GM19043 (cell line): Measurements from ENCODE around the gene OR2B2.

ENCODE experiments used
- ATAC-seq: cut with Tn5 transposase; IDR thresholded peaks from one replicate; pipeline ENCODE4 v1.9.1; 2021; ENCODE audit warnings: low read depth; ENCODE audit not compliant: unreplicated experiment

The OR2B2 gene

DNA sequence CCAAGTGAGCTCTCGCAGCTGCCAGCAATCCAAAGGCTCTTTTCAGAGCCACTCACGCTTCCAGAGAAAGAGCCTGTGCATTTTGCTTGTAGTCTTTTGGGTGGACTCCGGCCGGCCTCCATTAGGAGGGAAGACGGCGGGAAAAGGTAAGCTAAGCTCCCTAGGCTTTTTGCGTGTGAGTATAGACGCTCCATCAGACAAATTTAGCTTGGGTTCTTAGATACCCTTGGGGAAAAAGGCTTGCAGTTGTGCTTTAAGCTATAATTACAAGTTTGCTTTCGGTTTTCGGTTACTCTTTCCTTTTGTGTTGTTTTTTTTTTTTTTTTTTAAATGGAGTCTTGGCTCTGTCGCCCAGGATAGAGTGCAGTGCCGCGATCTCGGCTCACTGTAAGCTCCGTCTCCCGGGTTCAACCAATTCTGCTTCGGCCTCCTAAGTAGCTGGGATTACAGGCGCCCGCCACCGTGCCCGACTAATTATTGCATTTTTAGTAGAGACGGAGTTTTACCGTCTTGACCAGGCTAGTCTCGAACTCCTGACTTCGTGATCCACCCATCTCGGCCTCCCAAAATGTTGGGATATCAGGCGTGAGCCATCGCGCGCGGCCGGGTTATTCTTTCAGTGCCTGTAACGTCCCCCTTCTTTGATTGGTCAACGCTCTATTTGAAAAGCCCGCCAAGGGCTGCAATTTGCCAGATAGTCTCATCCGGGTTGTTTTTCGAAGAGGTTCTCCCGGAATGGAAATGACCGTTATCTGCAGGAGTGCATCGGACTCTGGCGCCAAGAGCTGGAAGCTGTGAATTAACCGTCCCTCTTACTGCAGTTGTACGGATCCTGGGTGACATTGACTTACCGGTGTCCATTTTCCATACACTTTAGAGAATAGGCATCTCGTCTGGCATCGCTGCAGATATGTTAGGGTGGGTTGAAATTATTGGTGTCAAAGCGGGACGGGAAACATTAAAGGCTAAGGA lies 18.1 kb downstream of the OR2B2 start:
- no peak for ATAC-seq

DNA sequence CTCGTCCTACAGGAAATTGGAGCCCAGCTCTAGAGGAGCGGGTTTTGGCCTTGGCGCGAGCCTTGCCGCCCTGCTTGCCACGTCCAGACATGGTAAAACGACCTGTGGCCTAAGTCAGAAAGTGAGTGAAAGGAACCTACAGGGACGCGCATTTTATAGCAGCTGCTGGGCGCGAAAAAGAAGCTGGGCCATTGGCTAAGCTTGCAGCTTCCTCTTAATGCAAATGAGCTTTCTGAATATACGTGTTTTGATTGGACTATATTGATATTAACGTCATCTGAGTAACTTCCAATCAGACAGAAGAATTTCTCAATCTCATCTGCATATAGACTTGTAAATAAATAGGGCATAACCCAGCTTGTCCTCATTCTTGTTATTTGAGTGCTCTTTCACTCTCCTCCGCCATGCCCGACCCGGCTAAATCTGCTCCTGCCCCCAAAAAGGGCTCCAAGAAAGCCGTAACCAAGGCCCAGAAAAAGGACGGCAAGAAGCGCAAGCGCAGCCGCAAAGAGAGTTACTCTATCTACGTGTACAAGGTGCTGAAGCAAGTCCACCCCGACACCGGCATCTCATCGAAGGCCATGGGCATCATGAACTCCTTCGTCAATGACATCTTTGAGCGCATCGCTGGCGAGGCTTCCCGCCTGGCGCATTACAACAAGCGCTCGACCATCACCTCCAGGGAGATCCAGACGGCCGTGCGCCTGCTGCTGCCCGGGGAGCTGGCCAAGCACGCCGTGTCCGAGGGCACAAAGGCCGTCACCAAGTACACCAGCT lies 18.9 kb downstream of the OR2B2 start:
- peak; percentile 39 for ATAC-seq

DNA sequence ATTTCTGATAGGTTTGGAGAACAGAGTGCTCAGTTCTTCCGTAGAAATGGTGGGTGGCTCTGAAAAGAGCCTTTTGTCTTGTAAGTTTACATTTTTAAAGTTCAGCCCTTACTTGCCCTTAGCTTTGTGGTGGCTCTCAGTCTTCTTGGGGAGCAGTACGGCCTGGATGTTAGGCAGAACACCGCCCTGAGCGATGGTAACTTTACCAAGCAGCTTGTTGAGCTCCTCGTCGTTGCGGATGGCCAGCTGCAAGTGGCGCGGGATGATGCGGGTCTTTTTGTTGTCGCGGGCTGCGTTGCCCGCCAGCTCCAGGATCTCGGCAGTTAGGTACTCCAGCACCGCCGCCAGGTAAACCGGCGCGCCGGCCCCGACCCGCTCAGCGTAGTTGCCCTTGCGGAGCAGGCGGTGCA lies 19.5 kb downstream of the OR2B2 start:
- no peak for ATAC-seq

DNA sequence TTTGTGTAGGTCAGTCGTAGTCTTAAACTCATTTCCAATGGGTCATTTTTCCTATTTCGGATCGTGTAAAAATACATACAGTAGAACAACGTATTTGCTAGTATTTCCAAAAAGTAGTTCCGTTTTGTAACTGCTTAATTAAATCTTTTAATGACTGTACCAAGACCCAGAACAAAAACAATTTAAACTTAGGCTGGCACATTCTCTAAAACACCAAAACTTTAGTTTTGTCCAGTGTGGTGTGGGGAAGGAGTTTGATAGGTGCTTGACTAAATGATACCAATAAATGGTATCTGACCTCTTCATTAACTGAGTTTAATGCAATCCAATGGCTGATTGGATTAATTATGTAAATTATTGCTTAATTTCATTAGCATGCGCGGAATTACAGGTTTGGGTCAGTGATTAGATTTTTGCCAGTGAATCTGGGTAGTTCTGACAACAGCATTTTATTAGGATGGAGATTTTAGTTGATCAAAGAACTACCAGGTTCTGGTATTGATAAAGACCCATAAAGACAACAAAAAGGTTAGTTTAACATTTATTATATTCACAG lies 20.8 kb downstream of the OR2B2 start:
- ATAC-seq = no peak

DNA sequence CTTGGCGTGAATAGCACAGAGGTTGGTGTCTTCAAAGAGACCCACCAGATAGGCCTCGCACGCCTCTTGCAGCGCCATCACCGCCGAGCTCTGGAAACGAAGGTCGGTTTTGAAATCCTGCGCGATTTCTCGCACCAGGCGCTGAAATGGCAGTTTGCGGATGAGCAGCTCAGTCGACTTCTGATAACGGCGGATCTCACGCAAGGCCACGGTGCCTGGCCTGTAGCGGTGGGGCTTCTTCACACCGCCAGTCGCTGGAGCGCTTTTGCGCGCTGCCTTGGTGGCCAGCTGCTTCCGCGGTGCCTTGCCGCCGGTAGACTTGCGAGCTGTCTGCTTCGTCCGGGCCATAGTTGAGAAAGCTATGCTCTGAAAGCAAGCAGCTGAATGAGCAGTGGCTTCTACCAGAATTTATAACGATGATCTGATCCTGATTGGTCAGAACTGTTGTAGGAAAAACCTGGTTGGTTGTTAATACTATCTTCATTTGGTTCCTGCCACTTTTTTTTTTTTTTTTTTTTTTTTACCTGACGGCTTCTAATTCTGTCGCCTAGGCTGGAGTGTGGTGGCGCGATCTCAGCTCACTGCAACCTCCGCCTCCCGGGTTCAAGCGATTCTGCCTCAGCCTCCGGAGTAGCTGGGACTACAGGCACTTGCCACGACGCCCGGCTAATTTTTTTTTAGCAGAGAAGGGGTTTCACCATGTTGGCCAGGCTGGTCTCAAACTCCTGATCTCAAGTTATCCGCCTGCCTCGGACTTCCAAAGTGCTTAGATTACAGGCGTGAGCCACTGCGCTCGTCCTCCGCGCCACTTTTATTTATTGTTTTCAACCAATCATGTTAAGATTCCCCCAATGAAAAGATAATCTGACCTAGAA lies 21.5 kb downstream of the OR2B2 start:
- peak; percentile 35 for ATAC-seq

DNA sequence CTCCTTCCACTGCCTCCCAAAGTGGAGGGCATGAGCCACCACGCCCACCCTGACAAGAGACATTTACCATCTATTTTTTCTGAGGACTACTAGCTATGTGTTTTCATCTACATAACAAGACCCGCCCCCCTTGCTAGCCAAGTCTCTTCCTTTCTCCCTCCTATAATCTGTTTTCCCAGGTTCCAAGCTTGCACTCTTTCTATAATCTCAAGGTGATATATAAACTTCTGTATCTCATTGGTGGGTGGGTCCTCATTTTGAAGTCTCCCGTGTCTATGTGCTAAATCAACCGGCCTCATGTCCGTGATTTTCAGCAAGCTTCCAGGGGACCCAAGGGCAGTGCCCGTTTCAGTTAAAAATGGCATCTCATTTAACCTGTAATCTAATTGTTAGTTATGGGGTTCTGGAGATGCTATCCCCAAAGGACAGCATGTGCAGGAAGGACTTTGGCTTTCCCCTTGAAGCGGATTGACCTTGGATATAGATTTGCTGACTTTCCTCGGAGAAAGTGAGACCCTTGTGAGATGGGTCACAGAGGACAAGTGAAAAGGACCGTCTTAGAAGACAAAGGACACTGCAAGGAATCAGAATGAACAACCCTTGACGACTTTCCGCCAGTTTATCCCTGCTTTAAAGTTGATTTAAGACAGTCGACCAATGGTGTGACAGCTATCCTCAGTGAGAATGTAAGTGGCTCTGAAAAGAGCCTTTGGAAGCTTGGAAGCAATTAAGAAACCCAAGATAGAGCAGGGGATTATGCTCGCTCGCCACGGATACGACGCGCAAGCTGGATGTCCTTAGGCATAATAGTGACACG lies 22.4 kb downstream of the OR2B2 start:
- no peak for ATAC-seq

DNA sequence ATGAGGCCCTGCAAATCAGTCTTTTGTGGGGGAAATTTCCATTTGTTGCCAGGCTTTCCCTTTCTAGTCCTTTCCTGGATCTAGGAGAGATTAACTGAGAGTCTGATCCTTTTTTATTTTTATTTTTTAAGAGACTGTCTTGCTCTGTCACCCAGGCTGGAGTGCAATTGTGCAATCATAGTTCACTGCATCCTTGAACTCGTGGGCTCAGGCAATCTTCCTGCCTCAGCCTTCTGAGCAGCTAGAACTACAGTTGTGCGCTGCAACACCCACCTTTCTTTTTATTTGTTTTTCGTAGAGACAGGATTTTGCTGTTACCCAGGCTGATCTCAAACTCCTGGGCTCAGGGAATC lies 22.9 kb downstream of the OR2B2 start:
- no peak for ATAC-seq

DNA sequence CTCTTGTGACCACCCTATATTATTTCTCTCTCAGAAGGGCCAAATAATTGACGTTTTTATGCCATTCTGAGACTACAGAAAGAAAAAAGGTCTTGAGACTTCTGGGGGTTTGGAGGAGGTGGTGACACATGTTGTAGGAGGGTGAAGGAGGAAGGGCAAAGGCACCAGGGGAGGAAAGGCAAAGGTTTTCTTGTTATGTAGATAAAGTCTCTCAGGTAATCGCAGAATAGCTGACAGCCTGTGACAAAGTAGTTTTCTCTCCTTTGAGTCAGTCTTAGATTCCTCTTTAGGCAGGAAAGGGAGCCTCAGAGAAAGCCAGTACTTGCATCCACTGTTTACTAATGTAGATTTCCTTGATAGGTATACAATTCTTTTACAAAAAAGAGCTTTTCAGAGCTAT lies 23.6 kb downstream of the OR2B2 start:
- ATAC-seq = no peak

DNA sequence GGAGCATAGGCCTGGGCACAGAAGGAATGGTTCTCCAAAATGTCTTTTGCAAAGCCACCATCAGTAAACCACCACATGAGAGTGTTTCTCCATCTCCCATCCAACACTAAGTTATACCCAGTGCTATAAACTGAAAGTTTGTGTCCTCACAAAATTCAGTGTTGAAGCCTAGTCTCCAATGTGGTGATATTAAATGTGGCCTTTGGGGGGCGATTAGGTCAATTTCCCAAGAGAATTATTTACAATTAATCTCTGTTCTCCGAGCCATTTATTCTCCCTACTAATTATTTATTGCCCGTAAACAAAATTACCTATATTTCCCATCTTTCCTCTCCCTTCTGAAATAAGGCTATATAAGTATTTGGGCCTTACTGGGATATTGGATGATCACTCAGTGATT lies 26.1 kb downstream of the OR2B2 start:
- no peak for ATAC-seq

DNA sequence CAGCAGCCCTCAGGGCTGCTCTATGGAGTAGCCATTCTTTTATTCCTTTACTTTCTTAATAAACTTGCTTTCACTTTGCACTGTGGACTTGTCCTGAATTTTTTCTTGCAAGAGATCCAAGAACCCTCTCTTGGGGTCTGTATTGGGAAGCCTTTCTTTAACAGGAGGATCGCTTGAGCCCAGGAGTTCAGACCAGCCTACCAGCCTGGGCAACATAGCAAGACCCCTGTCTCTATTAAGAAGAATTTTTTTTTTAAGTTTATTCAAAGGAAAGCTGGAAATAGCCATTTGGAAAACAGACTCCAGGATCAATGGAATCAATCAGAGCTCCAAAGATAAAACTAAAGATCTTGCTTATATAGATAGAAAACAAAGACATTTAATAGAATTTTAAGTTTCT lies 29.1 kb downstream of the OR2B2 start:
- no peak for ATAC-seq

DNA sequence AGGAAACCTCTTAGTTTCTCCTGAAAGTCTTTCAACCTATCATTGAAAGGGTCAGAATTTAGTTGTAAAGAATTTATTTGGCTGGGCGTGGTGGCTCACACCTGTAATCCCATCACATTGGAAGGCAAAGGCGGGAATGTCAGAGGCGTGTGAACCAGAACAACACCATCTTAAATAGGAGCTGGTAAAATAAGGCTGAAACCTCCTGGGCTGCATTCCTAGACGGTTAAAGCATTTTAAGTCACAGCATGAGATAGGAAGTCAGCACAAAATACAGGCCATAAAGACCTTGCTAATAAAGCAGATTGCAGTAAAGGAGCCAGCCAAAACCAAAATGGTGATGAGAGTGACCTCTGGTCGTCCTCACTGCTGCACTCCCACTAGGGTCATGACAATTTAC lies 29.6 kb downstream of the OR2B2 start:
- ATAC-seq = no peak

DNA sequence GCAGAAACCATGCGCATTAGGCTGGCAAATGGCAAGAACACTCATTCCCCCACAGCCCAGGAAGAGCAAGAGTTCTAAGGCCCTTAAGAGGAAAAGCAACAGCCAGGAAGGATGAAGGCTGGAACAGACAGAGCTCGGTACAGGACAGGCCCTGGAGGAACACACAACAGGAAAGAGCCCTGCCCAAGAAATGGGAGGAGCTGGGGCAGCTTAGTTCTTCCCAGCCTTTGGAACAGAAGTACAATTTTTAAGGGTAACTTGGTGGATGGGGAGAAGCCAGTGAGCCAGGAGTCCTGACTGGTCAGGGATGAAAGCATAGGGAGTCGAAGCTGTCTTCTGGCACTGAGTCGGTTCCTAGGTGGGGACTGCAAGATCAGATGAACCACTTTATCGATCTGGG lies 32.4 kb downstream of the OR2B2 start:
- no peak for ATAC-seq

DNA sequence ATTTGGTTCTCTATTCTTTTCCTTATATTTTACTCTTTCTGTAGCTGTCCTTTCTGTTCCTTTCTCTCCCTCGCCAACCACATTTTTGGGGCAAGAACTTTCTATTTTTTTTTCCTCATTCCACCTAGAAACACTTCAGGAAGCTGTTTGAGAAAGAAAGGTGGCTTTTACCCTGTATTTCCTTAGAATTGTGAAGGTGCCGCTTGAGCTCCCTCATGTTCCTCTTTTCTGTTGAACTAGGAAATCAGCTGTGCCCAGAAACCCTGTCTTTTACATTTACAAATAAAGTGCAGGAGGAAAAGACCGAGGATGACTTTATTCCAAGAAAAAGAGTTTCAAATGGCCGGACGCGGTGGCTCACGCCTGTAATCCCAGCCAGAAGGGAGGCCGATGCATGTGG lies 38.2 kb downstream of the OR2B2 start:
- ATAC-seq = no peak

DNA sequence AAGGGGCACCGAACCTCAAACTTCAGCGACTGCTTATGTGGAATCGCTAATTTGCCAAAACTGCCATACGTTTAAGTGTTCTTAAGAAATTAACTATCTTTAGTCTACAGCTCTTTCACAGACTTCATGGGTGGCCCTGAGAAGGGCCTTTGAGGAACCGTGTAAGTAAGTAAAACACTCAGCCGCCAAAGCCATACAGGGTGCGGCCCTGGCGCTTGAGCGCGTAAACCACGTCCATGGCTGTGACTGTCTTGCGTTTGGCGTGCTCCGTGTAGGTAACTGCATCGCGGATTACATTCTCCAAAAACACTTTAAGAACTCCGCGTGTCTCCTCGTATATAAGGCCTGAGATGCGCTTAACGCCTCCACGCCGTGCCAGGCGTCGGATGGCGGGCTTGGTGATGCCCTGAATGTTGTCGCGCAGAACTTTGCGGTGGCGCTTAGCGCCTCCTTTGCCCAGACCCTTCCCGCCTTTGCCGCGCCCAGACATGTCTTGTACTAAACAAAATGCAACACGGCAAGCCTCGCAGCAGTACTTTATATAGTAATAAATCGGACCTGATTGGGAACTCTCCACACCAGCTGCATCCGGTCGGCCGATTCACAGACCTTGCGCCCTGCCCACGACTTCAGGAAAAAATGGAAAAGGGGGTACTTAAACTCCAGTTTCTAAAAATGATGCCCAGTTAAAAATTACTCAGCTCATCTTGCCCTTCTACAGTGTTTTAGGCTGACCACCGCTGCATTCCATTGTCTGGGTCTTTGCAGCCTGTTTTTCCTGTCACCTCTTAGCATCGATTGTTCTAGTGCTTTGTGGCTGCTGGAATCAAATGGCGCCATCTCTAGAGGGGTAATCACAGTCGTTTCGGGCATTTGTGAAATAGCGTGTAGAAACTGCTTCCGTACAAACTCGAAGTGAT lies 38.9 kb downstream of the OR2B2 start:
- ATAC-seq = no peak

DNA sequence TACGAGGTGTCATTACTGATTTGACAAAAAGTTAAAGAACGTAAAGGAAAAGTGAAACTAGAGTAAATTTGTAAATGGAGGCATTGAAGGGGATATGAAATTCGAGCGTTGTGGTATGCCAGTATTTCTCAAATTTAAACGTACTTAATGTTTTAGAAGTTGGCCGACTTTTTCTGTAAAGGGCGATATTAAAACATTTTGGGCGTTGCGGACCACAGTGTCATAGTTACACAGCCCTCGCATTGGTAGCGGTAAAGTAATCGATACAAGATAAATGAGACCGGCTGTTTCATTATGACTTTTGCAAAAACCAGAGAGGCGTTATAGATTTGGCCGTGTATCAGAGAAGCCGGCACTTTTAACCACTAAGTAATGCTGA lies 39.6 kb downstream of the OR2B2 start:
- no peak for ATAC-seq

DNA sequence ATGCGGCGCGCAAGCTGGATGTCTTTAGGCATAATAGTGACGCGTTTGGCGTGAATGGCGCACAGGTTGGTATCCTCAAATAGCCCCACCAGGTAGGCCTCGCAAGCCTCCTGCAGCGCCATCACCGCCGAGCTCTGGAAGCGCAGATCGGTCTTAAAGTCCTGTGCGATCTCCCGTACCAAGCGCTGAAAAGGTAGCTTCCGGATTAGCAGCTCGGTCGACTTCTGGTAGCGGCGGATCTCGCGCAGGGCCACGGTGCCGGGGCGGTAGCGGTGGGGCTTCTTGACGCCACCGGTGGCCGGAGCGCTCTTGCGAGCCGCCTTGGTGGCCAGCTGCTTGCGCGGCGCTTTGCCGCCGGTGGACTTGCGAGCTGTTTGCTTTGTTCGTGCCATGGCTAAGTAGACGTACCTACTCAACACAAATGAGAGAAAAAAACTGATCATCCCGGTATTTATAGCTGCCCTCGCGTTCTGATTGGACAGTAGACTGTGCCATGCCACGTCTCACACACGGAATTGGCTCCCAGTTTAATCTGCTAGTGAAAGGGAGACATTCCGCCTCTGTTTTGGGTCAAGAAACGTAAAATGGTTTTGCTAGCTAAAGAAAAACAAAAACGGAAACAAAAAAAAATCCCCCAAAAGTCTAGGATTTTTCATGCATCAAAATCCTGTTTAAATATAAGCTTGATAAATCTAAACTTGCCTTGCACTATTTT lies 40.1 kb downstream of the OR2B2 start:
- peak; percentile 47 for ATAC-seq

DNA sequence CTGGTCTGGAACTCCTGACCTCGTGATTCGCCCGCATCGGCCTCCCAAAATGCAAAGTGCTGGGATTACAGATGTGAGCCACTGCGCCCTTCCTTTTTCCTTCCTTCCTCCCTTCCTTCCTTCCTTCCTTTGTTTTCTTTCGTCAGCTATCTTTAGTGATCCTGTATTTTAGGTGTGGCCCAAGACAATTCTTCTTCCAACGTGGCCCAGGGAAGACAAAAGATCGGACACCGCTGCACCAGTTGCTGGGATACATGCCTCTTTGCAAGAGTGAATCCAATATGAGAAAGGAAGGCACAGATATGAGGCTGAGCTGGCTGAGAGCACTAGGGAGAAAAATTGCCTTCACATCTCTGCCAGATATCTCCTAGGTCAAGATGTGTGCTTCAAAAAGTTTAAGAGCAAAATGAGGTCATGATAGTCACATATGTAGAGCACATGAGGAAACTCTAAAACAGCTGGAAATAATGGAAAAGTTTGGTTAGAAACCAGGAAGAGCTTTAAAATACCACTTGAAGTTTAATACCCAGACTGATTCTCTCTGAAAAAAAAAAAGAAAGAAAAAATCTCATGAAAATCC lies 41.8 kb downstream of the OR2B2 start:
- no peak for ATAC-seq

DNA sequence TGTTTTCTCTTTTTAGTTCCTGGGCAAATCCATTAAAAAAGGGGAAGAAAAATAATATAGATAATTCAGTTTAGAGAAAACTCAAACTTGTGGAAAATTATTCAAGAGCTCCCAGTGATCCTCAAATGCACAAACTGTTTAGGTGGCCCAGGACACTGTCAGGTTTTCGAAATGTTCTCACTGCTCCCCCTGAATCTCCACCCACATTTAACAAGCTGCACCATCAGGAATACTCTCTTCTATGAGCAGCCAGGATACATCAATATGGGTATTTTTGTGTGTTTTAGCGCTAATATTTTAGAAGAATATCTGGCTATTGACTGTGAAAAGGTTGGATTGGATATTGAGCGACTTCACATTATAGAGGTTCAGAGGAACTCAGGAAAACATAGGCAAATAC lies 43.9 kb downstream of the OR2B2 start:
- no peak for ATAC-seq
